DOHH2 (cell line): Measurements from ENCODE around the gene GLYATL1.
A peak's percentile ranks its signal among the peaks of the same experiment; 100 is the strongest.

Experiments
- H3F3A ChIP-seq: fragments of 200-600 bp; sonication (generic), shearing (Covaris generic); 2 replicates; pipeline ENCODE4 v1.6.0; 2016; ENCODE audit warnings: antibody characterized with exemption, mild to moderate bottlenecking; ENCODE audit not compliant: control insufficient read depth, insufficient read depth
- H3K27ac ChIP-seq: fragments of 200-600 bp; sonication (generic); 2 replicates; pipeline ENCODE4 v1.5.1; 2014; ENCODE audit warnings: low read depth, mild to moderate bottlenecking, low read length, moderate library complexity
- H3K27me3 ChIP-seq: fragments of 200-600 bp; sonication (generic); 2 replicates; pipeline ENCODE4 v1.6.1; 2014; ENCODE audit warnings: mild to moderate bottlenecking, low read length, mixed read lengths; ENCODE audit not compliant: control insufficient read depth
- H3K36me3 ChIP-seq: fragments of 200-600 bp; sonication (generic); 2 replicates; pipeline ENCODE4 v1.6.1; 2014; ENCODE audit warnings: mild to moderate bottlenecking, low read length, moderate library complexity, mixed read lengths; ENCODE audit not compliant: control insufficient read depth
- H3K4me1 ChIP-seq: fragments of 200-600 bp; sonication (generic); 2 replicates; pipeline ENCODE4 v1.6.1; 2014; ENCODE audit warnings: mild to moderate bottlenecking, low read length, mixed read lengths; ENCODE audit not compliant: control insufficient read depth
- H3K4me2 ChIP-seq: fragments of 200-600 bp; sonication (generic); 2 replicates; pipeline ENCODE4 v1.6.0; 2014; ENCODE audit warnings: mild to moderate bottlenecking, low read length, moderate library complexity
- H3K4me3 ChIP-seq: fragments of 200-600 bp; sonication (generic); 2 replicates; pipeline ENCODE4 v1.5.1; 2014; ENCODE audit warnings: mild to moderate bottlenecking, low read length, mixed read lengths
- H3K79me2 ChIP-seq: fragments of 200-600 bp; sonication (generic); 2 replicates; pipeline ENCODE4 v1.6.1; 2014; ENCODE audit warnings: mild to moderate bottlenecking, low read length, mixed read lengths; ENCODE audit not compliant: control insufficient read depth
- H3K9me2 ChIP-seq: fragments of 200-600 bp; sonication (generic); replicated peaks from 2 replicates; pipeline ENCODE4 v1.6.1; 2014; ENCODE audit warnings: mild to moderate bottlenecking, low read length, mixed read lengths; ENCODE audit not compliant: control insufficient read depth
- H3K9me3 ChIP-seq: fragments of 200-600 bp; sonication (generic); 2 replicates; pipeline ENCODE4 v1.6.1; 2014; ENCODE audit warnings: antibody characterized with exemption, low read length, mixed read lengths; ENCODE audit not compliant: control insufficient read depth, insufficient read depth
- H4K20me1 ChIP-seq: fragments of 200-600 bp; sonication (generic); 2 replicates; pipeline ENCODE4 v1.6.0; 2014; ENCODE audit warnings: low read depth, mild to moderate bottlenecking, antibody characterized with exemption, low read length, moderate library complexity; ENCODE audit not compliant: control insufficient read depth, insufficient read depth
- CTCF ChIP-seq: fragments of 200-600 bp; sonication (generic); IDR thresholded peaks from one replicate; pipeline ENCODE4 v1.5.1; 2014; ENCODE audit warnings: antibody characterized with exemption, mild to moderate bottlenecking, low read depth, low read length; ENCODE audit not compliant: poor library complexity, severe bottlenecking
- EZH2phosphoT487 ChIP-seq: fragments of 200-600 bp; sonication (generic); IDR thresholded peaks from 2 replicates; pipeline ENCODE4 v1.6.1; 2017; ENCODE audit warnings: borderline replicate concordance, mild to moderate bottlenecking, antibody characterized with exemption, low read length, moderate library complexity, mixed read lengths

GLYATL1 gene

GRCh38 chr11:58900479-58901420 is 38.5 kb upstream of the GLYATL1 start:
- H3F3A ChIP-seq, result no peaks in the 10 kb centered on the region; the same call in 1 of the 2 replicates
- H3K27me3 ChIP-seq, result no peaks in the 10 kb centered on the region
- H3K27ac ChIP-seq, result no peak overlapping the region
- H3K4me1 ChIP-seq, result peaks cover 30% of the 10 kb centered on the region
- H3K4me3 ChIP-seq, result no peak overlapping the region
- TF ChIP-seq EZH2phosphoT487 (no peak), CTCF (peak; percentile 49)
- no peaks in the 10 kb centered on the region for H3K79me2 ChIP-seq
- no peaks in the 10 kb centered on the region for H3K36me3 ChIP-seq
- no peaks in the 10 kb centered on the region for H4K20me1 ChIP-seq
- peaks cover 4% of the 10 kb centered on the region; the same call in 1 of the 2 replicates for H3K9me3 ChIP-seq
- H3K9me2 ChIP-seq, result no peaks in the 10 kb centered on the region
- no peak overlapping the region for H3K4me2 ChIP-seq

GRCh38 chr11:58902881-58903280 is 36.4 kb upstream of the GLYATL1 start:
- TF ChIP-seq EZH2phosphoT487, result no peak
- H3K79me2 ChIP-seq, result no peaks in the 10 kb centered on the region
- H3K4me3 ChIP-seq, result no peak overlapping the region
- peaks cover 8% of the 10 kb centered on the region; the same call in 1 of the 2 replicates for H3K9me3 ChIP-seq
- H3K4me1 ChIP-seq, result peaks cover 22% of the 10 kb centered on the region
- H3K27me3 ChIP-seq, result no peaks in the 10 kb centered on the region
- H3K36me3 ChIP-seq, result no peaks in the 10 kb centered on the region
- H3F3A ChIP-seq, result peaks cover 2% of the 10 kb centered on the region
- H3K9me2 ChIP-seq, result no peaks in the 10 kb centered on the region
- no peak overlapping the region for H3K27ac ChIP-seq
- no peaks in the 10 kb centered on the region for H4K20me1 ChIP-seq
- H3K4me2 ChIP-seq, result no peak overlapping the region

- Histone ChIP-seq H3K36me3 (no peaks in the 10 kb centered on the region), H3F3A (peaks cover 2% of the 10 kb centered on the region; the same call in 1 of the 2 replicates), H3K9me2 (no peaks in the 10 kb centered on the region), H3K27ac (no peak overlapping the region), H3K4me3 (no peak overlapping the region), H3K4me1 (peaks cover 13% of the 10 kb centered on the region), H3K4me2 (no peak overlapping the region), H4K20me1 (no peaks in the 10 kb centered on the region), H3K79me2 (no peaks in the 10 kb centered on the region), H3K27me3 (no peaks in the 10 kb centered on the region), H3K9me3 (peaks cover 11% of the 10 kb centered on the region; the same call in 1 of the 2 replicates)
- no peak for TF ChIP-seq CTCF
- TF ChIP-seq EZH2phosphoT487, result no peak
Measured at GRCh38 chr11:58905011-58905720, 34.1 kb upstream of the GLYATL1 start.
